ENCODE measurements around the gene KAT2A.

KAT2A gene

DNA sequence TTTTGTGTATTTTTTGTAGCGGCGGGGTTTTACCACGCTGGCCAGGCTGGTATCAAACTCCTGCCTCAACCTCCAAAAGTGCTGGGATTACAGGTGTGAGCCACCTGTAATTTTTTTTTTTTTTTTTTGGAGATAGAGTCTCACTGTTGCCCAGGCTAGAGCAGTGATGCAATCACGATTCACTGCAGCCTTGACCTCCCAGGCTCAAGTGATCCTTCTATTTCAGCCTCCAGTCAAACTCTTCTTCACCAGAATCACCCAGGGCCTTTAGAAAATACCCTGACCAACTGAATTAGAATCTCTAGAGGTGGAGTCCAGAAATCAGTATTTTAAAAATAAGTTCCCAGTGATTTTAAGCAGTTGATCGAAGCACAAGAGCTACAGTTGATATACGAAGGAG lies 14.0 kb upstream of the KAT2A start:
- no peak for DNase-seq

GRCh38 chr17:42133461-42134041 lies 12.4 kb upstream of the KAT2A start:
- peak; percentile 75 for DNase-seq

DNA sequence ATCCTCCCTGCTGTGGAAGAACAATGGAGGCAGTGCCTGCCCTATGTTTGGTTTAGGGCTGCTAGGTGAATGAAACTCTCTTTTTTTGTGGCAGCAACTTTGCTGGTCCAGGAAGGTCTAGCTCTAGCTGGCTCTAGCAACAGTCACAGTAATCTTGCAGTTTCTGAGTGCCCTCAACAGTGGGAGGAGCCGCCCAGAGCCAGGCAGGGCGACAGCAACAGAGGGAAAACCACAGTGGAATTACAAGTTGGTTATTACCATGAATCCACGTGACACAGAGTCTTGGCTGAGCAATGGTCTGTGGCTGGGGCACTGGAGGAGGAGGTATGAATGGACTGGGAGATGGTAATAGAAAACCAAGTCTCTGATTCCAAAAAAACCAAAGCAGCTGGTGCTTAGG lies 11.8 kb upstream of the KAT2A start:
- peak; percentile 37 for DNase-seq

DNA sequence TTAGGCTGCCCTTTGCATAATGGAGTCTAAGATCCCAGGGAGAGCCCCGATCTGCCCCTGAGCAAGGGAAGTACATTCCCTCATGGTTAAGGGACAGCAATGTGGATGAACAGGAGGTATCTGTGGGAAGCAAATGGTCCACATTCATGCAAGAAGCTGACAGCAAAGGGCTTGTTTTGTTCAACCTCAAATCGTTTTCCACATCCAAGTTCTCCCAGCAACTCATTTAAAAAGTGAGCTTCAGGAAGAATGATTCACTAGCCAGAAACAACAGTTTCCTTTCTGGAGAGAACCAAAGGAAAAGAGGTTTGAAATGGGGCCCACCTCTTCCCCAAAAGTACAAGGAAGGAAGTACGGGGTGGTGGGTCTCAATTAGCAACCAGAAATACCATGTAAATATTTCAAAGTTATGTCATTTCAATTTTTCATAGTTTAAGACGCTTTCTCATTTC lies 10.8 kb upstream of the KAT2A start:
- no peak for DNase-seq

DNA sequence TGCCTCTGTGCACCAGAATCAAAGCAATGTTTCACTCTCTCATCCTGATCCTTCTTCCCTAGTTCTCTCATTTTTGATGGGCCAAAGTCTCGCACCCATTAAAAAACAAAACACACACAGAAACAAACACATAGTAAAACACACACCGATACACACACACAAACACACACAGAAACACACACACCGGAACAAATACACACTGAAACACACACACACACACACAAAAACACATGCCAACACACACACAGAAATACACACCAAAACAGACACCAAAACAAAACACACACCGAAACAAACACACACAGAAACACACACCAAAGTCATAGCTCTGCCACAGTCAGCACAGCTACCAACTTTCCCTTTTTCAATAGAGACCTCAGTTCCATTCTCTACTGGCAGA lies 10.1 kb upstream of the KAT2A start:
- DNase-seq, result no peak

DNA sequence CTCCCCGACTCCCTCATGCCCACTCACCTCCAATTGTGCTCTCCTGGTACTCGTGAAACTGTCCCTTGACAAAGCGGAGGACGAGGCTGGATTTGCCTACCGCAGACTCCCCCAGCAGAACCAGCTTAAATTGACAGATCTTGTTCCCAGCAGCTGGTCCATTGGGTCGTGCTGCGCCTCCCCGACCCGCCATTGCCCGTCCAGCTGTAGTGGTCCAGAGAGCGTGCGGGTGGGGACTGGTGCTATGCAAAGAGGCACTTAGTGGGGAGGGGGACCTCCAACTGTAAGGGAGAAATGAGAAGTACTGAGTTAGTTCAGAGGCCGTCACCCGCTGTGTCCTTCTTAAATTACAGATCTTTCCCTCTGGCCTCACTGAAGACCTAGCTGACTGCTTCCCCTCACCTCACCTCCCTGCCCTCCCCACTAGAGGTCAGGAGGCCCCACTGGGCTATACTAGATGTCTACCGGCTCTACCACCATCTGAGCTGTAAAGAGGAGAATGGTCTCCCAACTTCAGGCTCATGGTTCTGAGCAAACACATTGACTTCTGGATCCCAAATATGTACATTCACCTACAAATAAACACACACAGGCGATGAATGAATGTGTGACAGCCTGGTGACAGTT lies 9.3 kb upstream of the KAT2A start:
- DNase-seq, result no peak

GRCh38 chr17:42129109-42129837 lies 8.1 kb upstream of the KAT2A start:
- no peak for DNase-seq

GRCh38 chr17:42127414-42127813 lies 6.2 kb upstream of the KAT2A start:
- DNase-seq, result no peak

GRCh38 chr17:42126836-42127235 lies 5.7 kb upstream of the KAT2A start:
- no peak for DNase-seq

GRCh38 chr17:42125565-42125964 lies 4.4 kb upstream of the KAT2A start:
- DNase-seq, result no peak

DNA sequence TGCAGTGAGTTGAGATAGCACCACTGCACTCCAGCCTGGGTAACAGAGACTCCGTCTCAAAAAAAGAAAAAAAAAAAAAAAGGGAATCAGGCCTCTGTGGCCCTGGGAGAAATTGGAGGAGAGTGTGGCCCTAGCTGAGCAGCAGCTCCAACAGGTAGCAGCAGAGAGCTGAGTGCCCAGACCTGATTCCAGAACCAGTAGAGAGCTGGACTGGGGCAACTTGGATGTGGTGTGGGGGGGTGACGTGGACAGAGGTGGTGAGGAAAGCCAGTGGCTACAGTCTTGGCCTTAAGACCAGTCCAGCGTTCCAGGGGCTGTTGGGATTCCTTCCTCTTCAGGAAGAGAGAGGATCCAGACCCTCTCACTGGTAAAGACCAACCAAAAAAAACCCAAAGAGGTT lies 3.1 kb upstream of the KAT2A start:
- no peak for DNase-seq

DNA sequence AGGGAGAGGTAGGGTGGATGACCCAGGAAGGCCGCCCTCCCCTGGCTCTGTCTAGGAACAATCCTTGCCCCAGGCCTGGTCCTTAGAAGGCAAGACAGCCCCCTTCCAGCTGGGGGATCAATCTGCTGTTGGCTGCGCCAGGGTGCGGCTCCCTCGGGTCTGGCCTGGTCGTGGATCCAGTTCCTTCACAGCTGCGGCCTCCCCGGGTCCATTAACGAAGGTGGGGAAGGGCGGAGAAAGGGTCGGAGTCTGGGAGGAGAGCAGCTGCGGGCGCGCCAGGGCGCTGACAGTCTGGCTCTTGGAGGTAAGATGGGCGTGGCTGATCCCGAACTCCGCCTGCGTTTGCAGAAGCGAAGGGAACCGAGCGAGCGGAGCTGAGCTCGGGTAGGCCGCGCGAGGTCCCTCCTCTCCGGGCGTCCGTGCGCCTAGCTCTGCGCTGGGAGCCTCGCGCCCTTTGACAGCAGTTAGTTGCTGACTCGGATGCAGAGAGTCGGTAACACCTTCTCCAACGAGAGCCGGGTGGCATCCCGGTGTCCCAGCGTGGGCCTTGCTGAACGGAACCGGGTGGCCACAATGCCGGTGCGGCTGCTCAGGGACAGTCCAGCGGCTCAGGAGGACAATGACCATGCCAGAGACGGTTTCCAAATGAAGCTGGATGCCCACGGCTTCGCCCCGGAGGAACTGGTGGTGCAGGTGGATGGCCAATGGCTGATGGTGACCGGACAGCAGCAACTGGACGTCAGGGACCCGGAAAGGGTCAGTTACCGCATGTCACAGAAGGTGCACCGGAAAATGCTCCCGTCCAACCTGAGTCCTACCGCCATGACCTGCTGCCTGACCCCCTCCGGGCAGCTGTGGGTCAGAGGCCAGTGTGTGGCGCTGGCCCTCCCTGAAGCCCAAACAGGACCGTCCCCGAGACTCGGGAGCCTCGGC lies 1.5 kb upstream of the KAT2A start, which contains the start of gene HSPB9:
HSPB9 (plus strand) TSS at position 434 of the 933 bp plus-strand sequence; CDS start at position 481, 47 bp downstream.
- DNase-seq, result no peak

GRCh38 chr17:42120161-42120769 lies 902 bp downstream of the KAT2A start:
- DNase-seq, result no peak

DNA sequence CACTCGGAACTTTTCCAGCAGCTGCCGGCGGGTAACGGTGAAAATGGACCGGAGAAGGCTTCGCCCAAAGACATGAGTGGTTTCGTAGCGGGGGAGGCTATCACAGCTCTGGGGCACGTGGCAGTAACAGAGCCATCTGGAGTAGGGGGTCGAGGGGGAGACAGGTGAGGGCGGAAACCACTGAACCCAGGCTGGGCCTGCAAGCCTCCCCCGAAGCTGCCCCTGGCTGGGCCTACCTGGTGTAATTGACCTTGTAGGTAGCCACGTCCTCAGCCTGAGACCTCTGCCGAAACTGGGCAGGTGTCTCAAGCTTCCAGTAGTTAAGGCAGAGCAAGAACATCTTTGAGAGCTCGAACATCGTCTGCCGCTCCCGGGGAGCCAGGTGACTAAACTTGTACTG lies 1.9 kb downstream of the KAT2A start:
- no peak for DNase-seq

DNA sequence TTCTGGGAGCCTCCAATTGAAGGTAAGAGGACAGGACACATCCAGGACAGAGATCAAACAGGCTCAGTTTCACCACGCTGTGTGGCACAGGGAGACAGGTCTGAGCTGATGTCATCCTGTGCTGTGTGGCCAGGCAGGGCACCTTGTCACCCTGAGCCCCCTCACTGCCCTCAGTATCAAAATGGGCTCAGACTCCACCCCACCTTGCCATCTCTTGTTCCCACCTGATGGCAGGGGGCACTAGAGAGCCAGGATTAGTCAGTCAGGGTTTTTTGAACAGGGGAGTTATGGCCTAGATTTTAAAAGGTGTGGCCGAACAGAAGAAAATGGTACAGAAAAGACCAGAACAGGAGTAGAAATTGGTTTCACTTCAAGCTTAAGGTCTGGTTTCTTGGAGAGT lies 2.6 kb downstream of the KAT2A start:
- DNase-seq, result peak; percentile 59

DNA sequence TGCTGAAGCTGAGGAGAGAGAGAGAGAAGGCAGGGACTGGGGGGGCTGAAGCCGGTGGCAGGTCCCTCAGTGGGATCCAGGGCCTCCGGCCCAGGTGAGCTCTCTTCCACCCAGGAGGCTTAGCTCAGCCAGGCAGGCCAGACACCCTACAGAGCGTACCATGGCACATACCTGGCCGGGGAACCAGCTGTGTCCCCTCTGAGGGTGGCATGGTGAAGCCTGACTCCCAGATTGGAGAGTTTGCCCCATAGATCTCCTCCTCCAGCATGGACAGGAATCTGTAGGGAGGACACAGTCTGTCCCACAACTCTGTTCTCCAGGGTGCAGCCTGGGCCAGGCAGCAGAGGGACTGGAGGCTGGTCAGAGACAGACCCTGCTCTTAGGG lies 3.0 kb downstream of the KAT2A start:
- DNase-seq, result no peak

GRCh38 chr17:42117397-42118125 lies 3.6 kb downstream of the KAT2A start:
- no peak for DNase-seq

- peak; percentile 87 for DNase-seq
Observed at GRCh38 chr17:42116705-42117396, 4.3 kb downstream of the KAT2A start.

DNA sequence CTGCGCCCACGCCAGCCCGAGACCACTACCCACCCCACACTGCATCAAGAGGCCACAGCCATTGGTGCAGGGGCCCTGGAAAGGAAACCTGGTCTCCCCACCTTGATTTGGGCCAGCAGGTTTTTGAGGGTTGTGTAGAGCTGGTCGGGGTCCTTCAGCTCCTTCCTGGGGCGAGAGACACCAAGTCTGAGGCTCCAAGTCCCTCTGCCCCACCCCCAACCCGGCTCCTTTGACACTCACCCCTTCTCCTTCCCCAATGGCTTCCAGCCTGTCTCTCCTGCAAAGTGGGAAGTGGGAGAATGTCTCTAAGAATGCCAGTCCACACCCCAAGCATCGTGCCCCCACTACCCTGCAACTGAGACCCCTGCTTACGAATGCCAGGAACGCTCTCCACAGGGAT lies 7.0 kb downstream of the KAT2A start:
- no peak for DNase-seq

DNA sequence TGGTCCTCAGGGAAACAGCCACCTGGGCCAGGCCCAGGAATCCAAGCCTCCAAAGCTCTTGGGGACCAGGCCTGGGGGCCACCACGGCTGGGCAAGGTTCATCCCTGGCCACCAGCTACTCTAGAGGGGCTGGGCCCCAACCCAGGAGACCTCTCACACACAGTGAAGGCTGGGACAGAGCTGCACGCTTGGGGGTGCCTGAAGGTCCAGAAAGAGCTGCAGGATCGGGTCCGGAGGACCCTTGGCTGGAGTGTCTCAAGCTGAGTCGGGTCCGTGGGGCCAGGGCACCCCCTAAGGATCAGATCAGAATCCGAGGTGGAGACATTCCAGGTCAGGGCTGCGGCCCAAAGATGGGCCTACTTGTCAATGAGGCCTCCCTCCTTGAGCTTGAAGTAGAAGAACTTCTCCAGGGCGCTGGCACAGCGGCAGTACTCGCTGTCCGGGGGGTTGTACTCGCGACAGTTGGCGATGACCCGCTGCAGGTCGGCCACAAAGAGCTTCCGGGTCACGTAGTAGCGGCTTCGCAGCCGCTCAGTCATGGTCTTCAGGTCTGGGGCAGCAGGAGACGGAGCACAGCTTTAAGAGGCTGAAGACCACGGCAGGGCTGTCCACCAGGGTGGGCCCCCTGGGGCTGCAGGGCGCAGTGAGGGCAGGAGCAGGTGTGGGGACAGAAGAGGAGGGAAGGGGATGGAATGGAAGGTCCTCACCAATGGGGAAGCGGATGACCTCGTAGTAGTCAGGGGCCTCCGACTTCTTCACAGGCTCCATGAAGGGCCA lies 7.7 kb downstream of the KAT2A start:
- no peak for DNase-seq

All from CD4-positive, alpha-beta T cell treated with Interleukin-6 for 4 hours (primary cell).